Neural cell (in vitro differentiated cells): Measurements from ENCODE around the gene UBE2N. TPM values are rescaled to one million over a fixed set of nuclear protein-coding genes. Genes with fewer than 3 reads are reported as not detected.

Experiments used
- H2AFZ ChIP-seq: fragments of 200-600, 300-800 bp; sonication (generic), shearing (Covaris generic); 2 replicates; pipeline ENCODE4 v1.6.0; 2014; ENCODE audit warnings: low read depth, mild to moderate bottlenecking, antibody characterized with exemption, low read length, moderate library complexity
- H3F3A ChIP-seq: fragments of 200-600 bp; shearing (Covaris generic); 2 replicates; pipeline ENCODE4 v1.6.1; 2016; ENCODE audit warnings: mild to moderate bottlenecking, moderate library complexity, mixed read lengths, antibody characterized with exemption, low read length; ENCODE audit not compliant: insufficient read depth, poor library complexity, severe bottlenecking
- H3K27ac ChIP-seq: fragments of 200-600, 300-800 bp; sonication (generic), shearing (Covaris generic); 2 replicates; pipeline ENCODE4 v1.5.1; 2014; ENCODE audit warnings: mild to moderate bottlenecking, low read length, moderate library complexity
- H3K27me3 ChIP-seq: fragments of 300-800, 200-600 bp; sonication (generic), shearing (Covaris generic); 2 replicates; pipeline ENCODE4 v1.6.0; 2014; ENCODE audit warnings: mild to moderate bottlenecking, low read depth, low read length, moderate library complexity; ENCODE audit not compliant: insufficient read depth
- H3K36me3 ChIP-seq: fragments of 300-800, 200-600 bp; sonication (generic), shearing (Covaris generic); 2 replicates; pipeline ENCODE4 v1.5.1; 2014; ENCODE audit warnings: mild to moderate bottlenecking, antibody characterized with exemption, low read length, moderate library complexity; ENCODE audit not compliant: insufficient read depth
- H3K4me2 ChIP-seq: fragments of 300-800, 200-600 bp; sonication (generic), shearing (Covaris generic); 2 replicates; pipeline ENCODE4 v1.6.0; 2014; ENCODE audit warnings: mild to moderate bottlenecking, low read length
- H3K4me3 ChIP-seq: fragments of 300-800, 200-600 bp; sonication (generic), shearing (Covaris generic); 2 replicates; pipeline ENCODE4 v1.5.1; 2014; ENCODE audit warnings: mild to moderate bottlenecking, low read length, moderate library complexity
- H3K79me2 ChIP-seq: fragments of 200-600 bp; shearing (Covaris generic); replicated peaks from 2 replicates; pipeline ENCODE4 v1.6.0; 2014; ENCODE audit warnings: mild to moderate bottlenecking, low read length, moderate library complexity; ENCODE audit not compliant: insufficient read depth
- H3K9ac ChIP-seq: fragments of 300-800, 200-600 bp; sonication (generic), shearing (Covaris generic); 2 replicates; pipeline ENCODE4 v1.6.1; 2016; ENCODE audit warnings: mild to moderate bottlenecking, low read length, mixed read lengths
- H3K9me2 ChIP-seq: fragments of 200-600 bp; shearing (Covaris generic); 2 replicates; pipeline ENCODE4 v1.6.1; 2016; ENCODE audit warnings: mild to moderate bottlenecking, low read length, mixed read lengths; ENCODE audit not compliant: insufficient read depth
- H3K9me3 ChIP-seq: fragments of 200-600, 300-800 bp; sonication (generic), shearing (Covaris generic); 2 replicates; pipeline ENCODE4 v1.6.1; 2016; ENCODE audit warnings: mild to moderate bottlenecking, mixed run types, low read length, moderate library complexity, mixed read lengths
- H4K20me1 ChIP-seq: fragments of 200-600 bp; shearing (Covaris generic); 2 replicates; pipeline ENCODE4 v1.6.1; 2016; ENCODE audit warnings: mild to moderate bottlenecking, mixed run types; ENCODE audit not compliant: insufficient read depth
- CTCF ChIP-seq: fragments of 450-650 bp; IDR thresholded peaks from 2 replicates; pipeline ENCODE4 v1.5.1; 2014; ENCODE audit warnings: antibody characterized with exemption, mild to moderate bottlenecking, moderate library complexity; ENCODE audit not compliant: poor library complexity, severe bottlenecking
- EP300 ChIP-seq: fragments of 450-650 bp; conservative IDR thresholded peaks from 2 replicates; pipeline ENCODE4 v1.6.1; 2014; ENCODE audit warnings: antibody characterized with exemption, mild to moderate bottlenecking, moderate library complexity; ENCODE audit not compliant: poor library complexity, severe bottlenecking
- EZH2 ChIP-seq: fragments of 200-600, 300-800 bp; shearing (Covaris generic), sonication (generic); IDR thresholded peaks from 2 replicates; pipeline ENCODE4 v1.6.1; 2014; ENCODE audit warnings: antibody characterized with exemption, low read length, borderline replicate concordance, mild to moderate bottlenecking; ENCODE audit not compliant: insufficient read depth, poor library complexity, severe bottlenecking
- MXI1 ChIP-seq: fragments of 450-650 bp; conservative IDR thresholded peaks from 2 replicates; pipeline ENCODE4 v1.6.1; 2014; ENCODE audit warnings: antibody characterized with exemption, mild to moderate bottlenecking; ENCODE audit not compliant: poor library complexity, severe bottlenecking
- POLR2AphosphoS5 ChIP-seq: IDR thresholded peaks from 2 replicates; pipeline ENCODE4 v1.6.1; 2012
- RAD21 ChIP-seq: fragments of 450-650 bp; conservative IDR thresholded peaks from 2 replicates; pipeline ENCODE4 v1.6.1; 2014; ENCODE audit warnings: antibody characterized with exemption, mild to moderate bottlenecking, moderate library complexity
- SMC3 ChIP-seq: fragments of 450-650 bp; conservative IDR thresholded peaks from 2 replicates; pipeline ENCODE4 v1.6.1; 2014; ENCODE audit warnings: antibody characterized with exemption, mild to moderate bottlenecking, moderate library complexity; ENCODE audit not compliant: poor library complexity
- TAF1 ChIP-seq: IDR thresholded peaks from 2 replicates; pipeline ENCODE4 v1.6.1; 2012; ENCODE audit warnings: low read depth
- polyA plus RNA-seq: library from polyadenylated mRNA; depleted of rRNA; stranded (reverse); fragments of >200 nt; gene quantifications from 2 replicates; pipeline ENCODE4 v1.2.3, GENCODE V29; 2014
- TF ChIP-seq, protein P1 (sequence below): IDR thresholded peaks from 2 replicates; pipeline ENCODE4 v1.6.1; 2012; ENCODE audit warnings: borderline replicate concordance

UBE2N gene
- polyA plus RNA-seq, 1 donor from 2014 or later: 172 TPM

GRCh38 chr12:93368766-93369165, 73.0 kb downstream of the UBE2N start:
- Histone ChIP-seq H3K36me3 (no peaks in the 10 kb centered on the region), H3K79me2 (no peaks in the 10 kb centered on the region), H3K27ac (no peak overlapping the region), H3K9me2 (no peaks in the 10 kb centered on the region), H3K4me2 (no peak overlapping the region), H3K9ac (no peak overlapping the region), H2AFZ (no peak overlapping the region), H3K9me3 (no peaks in the 10 kb centered on the region), H3K27me3 (no peaks in the 10 kb centered on the region), H4K20me1 (no peaks in the 10 kb centered on the region), H3F3A (no peaks in the 10 kb centered on the region), H3K4me3 (no peak overlapping the region)
- TF ChIP-seq, protein P1, sequence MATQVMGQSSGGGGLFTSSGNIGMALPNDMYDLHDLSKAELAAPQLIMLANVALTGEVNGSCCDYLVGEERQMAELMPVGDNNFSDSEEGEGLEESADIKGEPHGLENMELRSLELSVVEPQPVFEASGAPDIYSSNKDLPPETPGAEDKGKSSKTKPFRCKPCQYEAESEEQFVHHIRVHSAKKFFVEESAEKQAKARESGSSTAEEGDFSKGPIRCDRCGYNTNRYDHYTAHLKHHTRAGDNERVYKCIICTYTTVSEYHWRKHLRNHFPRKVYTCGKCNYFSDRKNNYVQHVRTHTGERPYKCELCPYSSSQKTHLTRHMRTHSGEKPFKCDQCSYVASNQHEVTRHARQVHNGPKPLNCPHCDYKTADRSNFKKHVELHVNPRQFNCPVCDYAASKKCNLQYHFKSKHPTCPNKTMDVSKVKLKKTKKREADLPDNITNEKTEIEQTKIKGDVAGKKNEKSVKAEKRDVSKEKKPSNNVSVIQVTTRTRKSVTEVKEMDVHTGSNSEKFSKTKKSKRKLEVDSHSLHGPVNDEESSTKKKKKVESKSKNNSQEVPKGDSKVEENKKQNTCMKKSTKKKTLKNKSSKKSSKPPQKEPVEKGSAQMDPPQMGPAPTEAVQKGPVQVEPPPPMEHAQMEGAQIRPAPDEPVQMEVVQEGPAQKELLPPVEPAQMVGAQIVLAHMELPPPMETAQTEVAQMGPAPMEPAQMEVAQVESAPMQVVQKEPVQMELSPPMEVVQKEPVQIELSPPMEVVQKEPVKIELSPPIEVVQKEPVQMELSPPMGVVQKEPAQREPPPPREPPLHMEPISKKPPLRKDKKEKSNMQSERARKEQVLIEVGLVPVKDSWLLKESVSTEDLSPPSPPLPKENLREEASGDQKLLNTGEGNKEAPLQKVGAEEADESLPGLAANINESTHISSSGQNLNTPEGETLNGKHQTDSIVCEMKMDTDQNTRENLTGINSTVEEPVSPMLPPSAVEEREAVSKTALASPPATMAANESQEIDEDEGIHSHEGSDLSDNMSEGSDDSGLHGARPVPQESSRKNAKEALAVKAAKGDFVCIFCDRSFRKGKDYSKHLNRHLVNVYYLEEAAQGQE: no peak
- TF ChIP-seq MXI1: no peak
- no peak for TF ChIP-seq TAF1
- no peak for TF ChIP-seq CTCF
- TF ChIP-seq RAD21: no peak
- TF ChIP-seq SMC3: no peak
- no peak for TF ChIP-seq POLR2AphosphoS5
- TF ChIP-seq EP300: no peak
- TF ChIP-seq EZH2: no peak

DNA sequence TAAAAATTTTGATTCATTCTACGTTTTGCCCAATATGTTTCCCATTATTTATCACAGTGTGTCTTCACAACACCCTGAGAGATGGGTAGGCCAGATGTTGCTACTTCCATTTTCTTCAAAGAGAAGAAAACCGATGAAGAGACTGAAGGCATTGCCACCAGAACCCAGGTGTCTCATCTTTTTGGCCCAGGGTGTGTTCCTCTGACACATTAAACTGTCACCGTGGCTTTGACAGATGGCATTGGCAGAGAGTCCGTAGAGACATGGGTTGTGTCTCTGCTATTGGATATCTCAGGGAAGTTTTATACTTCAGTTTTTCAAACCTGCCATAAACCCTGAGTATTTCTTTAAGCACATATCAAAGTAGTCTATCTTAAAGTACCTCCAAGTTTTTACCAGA, 75.3 kb downstream of the UBE2N start:
- no peak overlapping the region for H3K4me3 ChIP-seq
- no peaks in the 10 kb centered on the region for H4K20me1 ChIP-seq
- no peaks in the 10 kb centered on the region for H3K9me2 ChIP-seq
- no peak overlapping the region for H3K9ac ChIP-seq
- no peak overlapping the region for H3K27ac ChIP-seq
- H3K4me2 ChIP-seq: no peak overlapping the region
- no peaks in the 10 kb centered on the region for H3F3A ChIP-seq
- no peaks in the 10 kb centered on the region for H3K79me2 ChIP-seq
- no peaks in the 10 kb centered on the region for H3K27me3 ChIP-seq
- TF ChIP-seq SMC3 (no peak), RAD21 (no peak), MXI1 (no peak), EZH2 (no peak)
- no peak overlapping the region for H2AFZ ChIP-seq
- no peaks in the 10 kb centered on the region for H3K36me3 ChIP-seq
- no peaks in the 10 kb centered on the region for H3K9me3 ChIP-seq
